ENCODE measurements around the gene RSBN1. TPM values are rescaled to one million over a fixed set of nuclear protein-coding genes. Genes with fewer than 3 reads are reported as not detected.

Gene RSBN1
- total and polyA plus RNA-seq, 7 experiments from 2014 or later = 29.9 to 58.1 (median 42.0) TPM

GRCh38 chr1:113850127-113850796 lies 38.0 kb upstream of the RSBN1 start:
- peak overlapping the region; percentile 72 to 95 (median 87) for H3K27ac Mint-ChIP-seq
- Histone ChIP-seq H3K4me1 (ENCODE audit: control insufficient read depth in 2 of 2, insufficient read depth in 2 of 2, low read length in 2 of 2) (peaks cover 8 to 10% of the 10 kb centered on the region in 2 donors), H3K27ac (ENCODE audit: low read depth, low read length) (peak overlapping the region; percentile 49), H3K4me3 (ENCODE audit: low read length) (no peak overlapping the region), H3K36me3 (ENCODE audit: control insufficient read depth in 2 of 3, insufficient read depth in 3 of 3, low read length in 3 of 3) (peaks cover 4 to 19% (median 10%) of the 10 kb centered on the region in 3 experiments), H3K9me3 (ENCODE audit: control insufficient read depth in 2 of 3, low read length in 3 of 3) (peaks cover 0 to 3% (median 0%) of the 10 kb centered on the region in 3 experiments), H3K27me3 (ENCODE audit: control insufficient read depth in 2 of 2, insufficient read depth in 2 of 2, low read length in 2 of 2) (no peaks in the 10 kb centered on the region)
- POLR2A ChIA-PET = interaction anchor here (0.5 to 1.1 kb wide), 3 partner anchors 38 to 193 kb away, joined by 3 read pairs; partner anchors contain the start of gene RSBN1
- CTCF ChIA-PET = interaction anchor here (0.6 to 1.0 kb wide), 4 partner anchors 9 to 751 kb away, joined by 3 to 5 read pairs (median 4); partner anchors contain the start of gene AP4B1
- peaks cover 8 to 18% (median 16%) of the 10 kb centered on the region in 7 donors for H3K4me1 Mint-ChIP-seq
- H3K4me3 Mint-ChIP-seq = peak overlapping the region in 7 of 10 donors; percentile 20 to 55 (median 35)
- DNase-seq = peak in 5 of 9 donors; percentile 12 to 40 (median 31)
- ATAC-seq = peak; percentile 42
- peaks cover 13 to 56% (median 47%) of the 10 kb centered on the region in 5 donors for H3K36me3 Mint-ChIP-seq
- no peaks in the 10 kb centered on the region for H3K27me3 Mint-ChIP-seq
- peaks cover 0 to 11% (median 0%) of the 10 kb centered on the region in 11 donors for H3K9me3 Mint-ChIP-seq
- intact Hi-C loops (cut with micrococcal nuclease) = loop anchor here in 1 of 2 donors (2.0 to 5.0 kb wide), 2 partner anchors 21 to 52 kb away; partner anchors contain the start of genes AP4B1 and PTPN22

GRCh38 chr1:113849072-113849471 lies 36.8 kb upstream of the RSBN1 start:
- H3K27me3 Mint-ChIP-seq = no peaks in the 10 kb centered on the region
- H3K27ac Mint-ChIP-seq = no peak overlapping the region
- Histone ChIP-seq H3K4me1 (ENCODE audit: control insufficient read depth in 2 of 2, insufficient read depth in 2 of 2, low read length in 2 of 2) (peaks cover 8 to 10% of the 10 kb centered on the region in 2 donors), H3K4me3 (ENCODE audit: low read length) (no peak overlapping the region), H3K27ac (ENCODE audit: low read depth, low read length) (no peak overlapping the region), H3K27me3 (ENCODE audit: control insufficient read depth in 2 of 2, insufficient read depth in 2 of 2, low read length in 2 of 2) (no peaks in the 10 kb centered on the region), H3K9me3 (ENCODE audit: control insufficient read depth in 2 of 3, low read length in 3 of 3) (peaks cover 0 to 3% (median 0%) of the 10 kb centered on the region in 3 experiments), H3K36me3 (ENCODE audit: control insufficient read depth in 2 of 3, insufficient read depth in 3 of 3, low read length in 3 of 3) (peaks cover 4 to 10% (median 8%) of the 10 kb centered on the region in 3 experiments)
- no peak overlapping the region for H3K4me3 Mint-ChIP-seq
- H3K36me3 Mint-ChIP-seq = peaks cover 9 to 47% (median 39%) of the 10 kb centered on the region in 5 donors
- peaks cover 8 to 16% (median 14%) of the 10 kb centered on the region in 7 donors for H3K4me1 Mint-ChIP-seq
- DNase-seq (no peak), ATAC-seq (no peak)
- intact Hi-C loops (cut with micrococcal nuclease) = loop anchor here in 1 of 2 donors (10.0 kb wide), 1 partner anchor 704 kb away; no protein-coding TSS in a partner anchor
- ChIA-PET POLR2A (interaction anchor here (0.7 to 1.1 kb wide), 2 partner anchors 36 to 55 kb away, joined by 3 to 4 read pairs; partner anchors contain the start of gene RSBN1), CTCF (interaction anchor here (1.6 kb wide), 1 partner anchor 13 kb away, joined by 3 read pairs; no protein-coding TSS in a partner anchor)
- peaks cover 0 to 11% (median 0%) of the 10 kb centered on the region in 11 donors for H3K9me3 Mint-ChIP-seq

GRCh38 chr1:113846391-113847035 lies 34.2 kb upstream of the RSBN1 start:
- peaks cover 8 to 16% (median 13%) of the 10 kb centered on the region in 7 donors for H3K4me1 Mint-ChIP-seq
- peaks cover 9 to 53% (median 46%) of the 10 kb centered on the region in 5 donors for H3K36me3 Mint-ChIP-seq
- peaks cover 8 to 10% of the 10 kb centered on the region in 2 donors for H3K4me1 ChIP-seq (ENCODE audit: control insufficient read depth in 2 of 2, insufficient read depth in 2 of 2, low read length in 2 of 2)
- H3K9me3 ChIP-seq (ENCODE audit: control insufficient read depth in 2 of 3, low read length in 3 of 3) = peaks cover 0 to 3% (median 0%) of the 10 kb centered on the region in 3 experiments
- no peak for DNase-seq
- ATAC-seq = no peak
- peaks cover 0 to 11% (median 0%) of the 10 kb centered on the region in 11 donors for H3K9me3 Mint-ChIP-seq
- CTCF ChIA-PET = no interaction called here
- intact Hi-C loops (cut with micrococcal nuclease) = loop anchor here in 1 of 2 donors (10.0 kb wide), 1 partner anchor 702 kb away; no protein-coding TSS in a partner anchor
- no peak overlapping the region for H3K4me3 ChIP-seq (ENCODE audit: low read length)
- H3K27ac Mint-ChIP-seq = peak overlapping the region in 4 of 9 donors; percentile 5 to 55 (median 38)
- peaks cover 4 to 16% (median 10%) of the 10 kb centered on the region in 3 experiments for H3K36me3 ChIP-seq (ENCODE audit: control insufficient read depth in 2 of 3, insufficient read depth in 3 of 3, low read length in 3 of 3)
- H3K27ac ChIP-seq (ENCODE audit: low read depth, low read length) = no peak overlapping the region
- H3K27me3 Mint-ChIP-seq = no peaks in the 10 kb centered on the region
- H3K4me3 Mint-ChIP-seq = no peak overlapping the region
- POLR2A ChIA-PET = no interaction called here
- no peaks in the 10 kb centered on the region for H3K27me3 ChIP-seq (ENCODE audit: control insufficient read depth in 2 of 2, insufficient read depth in 2 of 2, low read length in 2 of 2)

DNA sequence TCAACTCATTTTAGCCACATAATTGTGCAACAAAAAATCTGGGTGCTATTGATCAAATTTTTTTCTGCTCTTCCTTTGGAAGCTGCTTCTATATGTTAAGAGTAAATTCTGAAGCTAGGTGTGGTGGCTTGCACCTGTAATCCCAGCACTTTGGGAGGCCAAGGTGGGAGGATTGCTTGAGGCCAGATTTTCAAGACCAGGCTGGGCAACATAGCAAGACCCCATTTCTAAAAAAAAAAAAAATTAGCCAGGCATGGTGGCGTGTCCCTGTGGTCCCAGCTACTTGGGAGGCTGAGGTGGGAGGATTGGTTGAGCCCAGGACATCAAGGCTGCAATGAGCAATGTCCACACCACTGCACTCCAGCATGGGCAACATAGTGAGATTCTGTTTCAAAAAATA lies 24.3 kb upstream of the RSBN1 start:
- intact Hi-C loops (cut with micrococcal nuclease) = loop anchor here (2.0 to 5.0 kb wide), 3 partner anchors 34 to 446 kb away; partner anchors contain the start of gene PTPN22 (in 1 of the 2)
- Mint-ChIP-seq H3K9me3 (no peaks in the 10 kb centered on the region), H3K27me3 (no peaks in the 10 kb centered on the region), H3K4me1 (peaks cover 1 to 10% (median 8%) of the 10 kb centered on the region in 7 donors), H3K4me3 (no peak overlapping the region), H3K36me3 (peaks cover 4 to 29% (median 16%) of the 10 kb centered on the region in 5 donors), H3K27ac (peak overlapping the region in 2 of 9 donors; percentile 14 to 47)
- no peaks in the 10 kb centered on the region for H3K9me3 ChIP-seq (ENCODE audit: control insufficient read depth in 2 of 3, low read length in 3 of 3)
- H3K4me3 ChIP-seq (ENCODE audit: low read length) = no peak overlapping the region
- H3K27me3 ChIP-seq (ENCODE audit: control insufficient read depth in 2 of 2, insufficient read depth in 2 of 2, low read length in 2 of 2) = no peaks in the 10 kb centered on the region
- DNase-seq (no peak), ATAC-seq (no peak)
- H3K27ac ChIP-seq (ENCODE audit: low read depth, low read length) = no peak overlapping the region
- no peaks in the 10 kb centered on the region for H3K4me1 ChIP-seq (ENCODE audit: control insufficient read depth in 2 of 2, insufficient read depth in 2 of 2, low read length in 2 of 2)
- H3K36me3 ChIP-seq (ENCODE audit: control insufficient read depth in 2 of 3, insufficient read depth in 3 of 3, low read length in 3 of 3) = peaks cover 8 to 27% (median 17%) of the 10 kb centered on the region in 3 experiments
- ChIA-PET CTCF (interaction anchor here (0.7 to 3.5 kb wide), 12 partner anchors 12 to 127 kb away, joined by 3 to 40 read pairs (median 4); partner anchors contain the start of genes AP4B1, DCLRE1B, HIPK1 and RSBN1), POLR2A (interaction anchor here (0.6 to 3.8 kb wide), 5 partner anchors 68 to 127 kb away, joined by 3 to 21 read pairs (median 3); partner anchors contain the start of genes AP4B1, DCLRE1B and HIPK1)

- peak in 7 of 9 donors; percentile 26 to 61 (median 51) for DNase-seq
These were observed 23.5 kb upstream of the RSBN1 start for GRCh38 chr1:113835686-113836290.

More at GRCh38 chr1:113835686-113836290, 23.5 kb upstream of the RSBN1 start:
- Histone ChIP-seq H3K27me3 (ENCODE audit: control insufficient read depth in 2 of 2, insufficient read depth in 2 of 2, low read length in 2 of 2) (no peaks in the 10 kb centered on the region), H3K27ac (ENCODE audit: low read depth, low read length) (no peak overlapping the region), H3K4me3 (ENCODE audit: low read length) (no peak overlapping the region), H3K36me3 (ENCODE audit: control insufficient read depth in 2 of 3, insufficient read depth in 3 of 3, low read length in 3 of 3) (peaks cover 4 to 21% (median 17%) of the 10 kb centered on the region in 3 experiments), H3K4me1 (ENCODE audit: control insufficient read depth in 2 of 2, insufficient read depth in 2 of 2, low read length in 2 of 2) (no peaks in the 10 kb centered on the region), H3K9me3 (ENCODE audit: control insufficient read depth in 2 of 3, low read length in 3 of 3) (no peaks in the 10 kb centered on the region)
- H3K9me3 Mint-ChIP-seq = no peaks in the 10 kb centered on the region
- POLR2A ChIA-PET = interaction anchor here (0.6 to 3.8 kb wide), 8 partner anchors 12 to 98 kb away, joined by 3 to 21 read pairs (median 3); partner anchors contain the start of genes AP4B1, DCLRE1B and HIPK1
- peak; percentile 66 for ATAC-seq
- CTCF ChIA-PET = interaction anchor here (0.7 to 3.5 kb wide), 18 partner anchors 13 to 836 kb away, joined by 3 to 40 read pairs (median 4); partner anchors contain the start of genes AP4B1, DCLRE1B, HIPK1 and RSBN1
- no peak overlapping the region for H3K4me3 Mint-ChIP-seq
- peaks cover 4 to 31% (median 18%) of the 10 kb centered on the region in 5 donors for H3K36me3 Mint-ChIP-seq
- no peaks in the 10 kb centered on the region for H3K27me3 Mint-ChIP-seq
- H3K4me1 Mint-ChIP-seq = peaks cover 4 to 10% (median 8%) of the 10 kb centered on the region in 7 donors
- intact Hi-C loops (cut with micrococcal nuclease) = loop anchor here (1.0 to 5.0 kb wide), 8 partner anchors 35 to 447 kb away; partner anchors contain the start of genes AP4B1 (in 2 of the 2), HIPK1 (in 2 of the 2), PTPN22 (in 2 of the 2) and OLFML3 (in 1 of the 2)
- peak overlapping the region in 2 of 9 donors; percentile 14 to 47 for H3K27ac Mint-ChIP-seq

Measured in naive thymus-derived CD4-positive, alpha-beta T cell (primary cell).